ENCODE results near the gene TIMP3.

The TIMP3 gene

DNA sequence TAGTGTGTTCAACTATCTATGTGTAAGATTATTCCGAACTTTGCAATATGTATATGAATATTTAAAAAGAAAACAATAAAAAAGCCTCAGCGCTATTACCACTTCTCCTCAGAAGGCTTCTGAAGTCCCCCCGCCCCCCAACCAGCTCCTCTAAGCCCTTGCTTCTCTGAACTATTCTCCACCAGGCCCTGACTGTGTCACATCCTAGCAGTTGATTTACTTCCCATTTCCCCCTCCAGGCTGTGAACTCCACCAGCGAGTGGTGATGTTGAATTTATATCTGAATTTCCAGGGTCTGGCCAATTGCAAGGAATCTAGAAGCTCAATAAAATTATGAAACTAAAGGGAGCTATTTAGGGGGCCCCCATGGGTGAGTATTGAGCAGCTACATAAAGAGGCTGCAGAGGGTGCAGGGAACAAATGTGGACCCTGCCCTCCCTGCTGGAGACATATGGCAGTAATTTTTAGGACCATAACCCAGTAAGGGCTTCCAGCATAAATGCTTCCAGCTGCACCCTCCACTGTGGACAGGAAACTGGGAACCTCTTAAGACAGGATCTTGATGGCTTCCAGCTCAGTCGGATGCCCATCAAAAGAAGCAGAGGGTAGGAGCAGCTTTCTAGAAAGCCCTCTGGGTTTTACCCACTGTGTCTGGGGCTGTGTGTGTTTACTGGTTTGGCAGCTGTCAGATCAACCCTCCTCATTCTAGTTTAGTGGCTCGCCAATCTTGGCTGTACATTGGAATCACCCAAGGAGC, 81.4 kb downstream of the TIMP3 start:
- no peak for DNase-seq (ENCODE audit: low read depth)

- DNase-seq (ENCODE audit: low read depth), result no peak
Measured at GRCh38 chr22:32887324-32887980, 85.9 kb downstream of the TIMP3 start.

- no peak for DNase-seq (ENCODE audit: low read depth)
Measured at GRCh38 chr22:32888976-32889375, 87.5 kb downstream of the TIMP3 start.

DNA sequence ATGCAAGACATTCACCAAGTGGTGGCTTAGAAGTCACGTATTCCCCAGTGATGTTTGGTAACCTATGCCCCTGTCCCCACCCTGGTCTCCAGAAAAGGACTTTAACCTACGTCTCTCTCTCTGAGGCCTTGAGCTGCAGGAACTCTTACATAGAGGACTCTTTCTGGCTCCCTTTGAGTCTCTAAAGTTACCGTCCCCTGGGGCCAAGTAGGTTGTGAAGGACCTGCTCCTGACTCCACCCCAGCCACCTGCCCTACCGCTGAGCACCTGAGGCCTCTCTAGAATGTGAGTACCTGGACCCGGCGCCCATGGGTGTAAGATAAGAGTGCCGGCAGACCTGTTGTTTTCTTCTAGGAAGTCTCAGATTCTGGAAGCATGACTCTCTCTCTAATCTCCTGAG, 95.4 kb downstream of the TIMP3 start:
- DNase-seq (ENCODE audit: low read depth), result no peak

- DNase-seq (ENCODE audit: low read depth), result peak; percentile 23
Measured at GRCh38 chr22:32897400-32897799, 95.9 kb downstream of the TIMP3 start.

DNA sequence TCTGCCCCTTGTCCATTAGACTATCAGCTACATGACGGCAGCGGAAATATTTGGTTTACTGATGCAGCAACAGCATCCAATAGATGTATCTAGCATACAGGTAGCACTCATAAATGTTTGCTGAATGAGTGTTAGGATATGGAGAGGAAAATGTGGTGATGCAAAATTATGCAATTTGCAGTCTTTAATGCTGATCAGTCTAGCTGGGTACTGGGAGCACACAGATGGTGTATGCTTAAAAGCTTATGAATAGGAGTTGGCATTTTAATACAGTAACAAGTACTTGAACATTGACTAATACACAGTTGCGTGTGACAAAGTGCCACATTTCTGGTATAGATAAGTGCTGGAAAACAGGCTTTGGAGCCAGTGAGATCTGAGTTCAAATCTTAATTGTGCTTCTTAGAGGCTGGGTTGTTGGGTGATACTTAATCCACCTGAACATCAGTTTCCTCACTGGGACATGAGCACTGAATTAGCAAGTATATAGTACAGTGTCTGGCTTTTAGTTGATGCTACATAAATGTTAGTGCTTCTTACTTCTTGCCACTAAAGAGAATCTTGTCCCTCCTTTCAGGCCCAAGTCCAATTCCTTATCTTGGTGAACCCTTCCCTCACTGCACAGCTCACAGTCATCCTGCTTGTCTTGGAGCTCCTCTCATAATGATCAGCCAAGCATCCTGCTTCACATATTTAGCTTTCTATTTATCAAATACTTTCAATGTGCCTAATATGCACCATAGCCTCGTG, 99.6 kb downstream of the TIMP3 start:
- DNase-seq (ENCODE audit: low read depth), result no peak

DNA sequence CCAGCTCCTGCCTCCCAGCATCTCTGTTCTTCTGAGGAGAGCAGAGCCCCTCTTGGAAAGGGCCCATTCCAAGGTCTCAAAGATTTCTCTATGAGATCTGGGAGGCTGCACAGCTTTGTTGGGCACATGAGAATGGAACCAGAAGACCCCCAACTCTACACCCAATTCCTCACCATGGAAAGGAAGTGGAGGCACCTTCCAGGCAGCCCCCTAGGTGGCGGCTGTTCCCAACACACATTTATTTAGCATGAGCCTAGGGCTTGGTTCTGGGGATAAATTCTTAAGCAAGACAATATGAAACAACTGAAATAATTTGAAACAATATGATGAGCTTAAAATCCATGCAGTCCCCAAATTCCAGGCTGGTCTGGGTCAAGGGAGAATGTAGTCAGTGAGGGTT, 100.4 kb downstream of the TIMP3 start:
- no peak for DNase-seq (ENCODE audit: low read depth)

GRCh38 chr22:32903507-32903906, 102.0 kb downstream of the TIMP3 start:
- DNase-seq (ENCODE audit: low read depth), result no peak

- DNase-seq (ENCODE audit: low read depth), result no peak
Measured at GRCh38 chr22:32904044-32904443, 102.5 kb downstream of the TIMP3 start.

- DNase-seq (ENCODE audit: low read depth), result no peak
Measured at GRCh38 chr22:32905400-32905799, 103.9 kb downstream of the TIMP3 start.

- DNase-seq (ENCODE audit: low read depth), result no peak
Measured at GRCh38 chr22:32909581-32910428, 108.3 kb downstream of the TIMP3 start.

DNA sequence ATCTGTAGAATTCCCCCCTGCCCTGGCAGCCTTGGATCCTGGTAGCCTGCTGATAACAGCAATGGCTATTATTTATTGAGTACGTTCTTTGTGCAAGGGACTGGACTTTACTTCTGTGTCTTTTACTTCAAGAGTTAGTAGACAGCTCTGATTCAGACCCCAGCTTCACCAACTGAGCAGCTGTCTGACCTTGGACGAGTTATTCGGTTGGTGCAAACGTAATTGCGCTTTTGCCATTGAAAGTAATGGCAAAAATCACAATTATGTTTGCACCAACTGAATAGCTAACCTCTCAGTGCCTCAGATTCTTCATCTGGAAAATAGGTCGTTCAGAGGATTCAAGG, 108.9 kb downstream of the TIMP3 start:
- DNase-seq (ENCODE audit: low read depth), result no peak

DNA sequence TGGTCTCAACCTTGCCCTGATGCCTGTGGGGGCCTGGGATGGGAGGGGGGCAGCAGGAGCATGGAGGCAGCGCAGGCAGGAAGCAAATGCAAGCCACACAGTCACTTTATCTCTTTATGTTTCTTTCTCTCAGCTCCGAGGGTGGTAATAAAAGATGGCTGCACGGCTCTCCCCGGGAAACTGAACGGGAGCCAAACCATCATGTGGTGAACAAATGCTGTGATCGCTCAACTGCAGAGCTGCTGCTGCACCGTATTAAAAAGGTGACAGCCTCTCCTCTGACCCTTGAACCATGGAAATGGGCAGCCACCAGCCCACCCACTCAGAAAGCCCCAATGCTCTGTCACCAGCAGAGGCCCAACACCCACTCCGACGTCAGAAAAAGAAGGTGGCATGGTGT, 110.0 kb downstream of the TIMP3 start:
- DNase-seq (ENCODE audit: low read depth), result no peak
